GM23338 (cell line): ENCODE results near the gene BCAS3. TPM values are rescaled to one million over a fixed set of nuclear protein-coding genes. Genes with fewer than 3 reads are reported as not detected.

Experiments
- ATAC-seq: fragments of 200-7000 bp; cut with Tn5 transposase; 3 replicates; pipeline ENCODE4 v1.9.1; 2020
- DNase-seq: peaks from one replicate; pipeline ENCODE4 v3.0.0-alpha.2; 2015; ENCODE audit warnings: low spot score
- H2AFZ ChIP-seq: fragments of 200-600 bp; sonication (generic); 2 replicates; pipeline ENCODE4 v1.8.0; 2016; ENCODE audit warnings: antibody characterized with exemption, mild to moderate bottlenecking, moderate library complexity
- H3F3A ChIP-seq: fragments of 200-600 bp; sonication (generic); replicated peaks from 2 replicates; pipeline ENCODE4 v1.8.0; 2017; ENCODE audit warnings: antibody characterized with exemption, mixed run types, low read depth
- H3K27ac ChIP-seq: fragments of 200-600 bp; sonication (generic); 2 replicates; pipeline ENCODE4 v1.6.1; 2016; ENCODE audit warnings: low read depth
- H3K27me3 ChIP-seq: fragments of 200-600 bp; sonication (generic); 2 replicates; pipeline ENCODE4 v1.8.0; 2016; ENCODE audit warnings: mild to moderate bottlenecking, mixed run types, moderate library complexity; ENCODE audit not compliant: insufficient read depth
- H3K36me3 ChIP-seq: fragments of 200-600 bp; sonication (generic); 2 replicates; pipeline ENCODE4 v1.8.0; 2016; ENCODE audit warnings: mild to moderate bottlenecking; ENCODE audit not compliant: insufficient read depth
- H3K4me1 ChIP-seq: fragments of 200-600 bp; sonication (generic); 2 replicates; pipeline ENCODE4 v1.8.0; 2016; ENCODE audit warnings: mild to moderate bottlenecking, moderate library complexity; ENCODE audit not compliant: insufficient read depth
- H3K4me2 ChIP-seq: fragments of 200-600 bp; sonication (generic); 2 replicates; pipeline ENCODE4 v1.7.1; 2017; ENCODE audit warnings: mixed run types
- H3K4me3 ChIP-seq: fragments of 200-600 bp; sonication (generic); 2 replicates; pipeline ENCODE4 v1.6.1; 2016; ENCODE audit warnings: mixed run types
- H3K79me2 ChIP-seq: fragments of 200-600 bp; sonication (generic); replicated peaks from 2 replicates; pipeline ENCODE4 v1.8.0; 2017; ENCODE audit warnings: mild to moderate bottlenecking; ENCODE audit not compliant: insufficient read depth
- H3K9me2 ChIP-seq: fragments of 200-600 bp; sonication (generic); 2 replicates; pipeline ENCODE4 v1.8.0; 2017; ENCODE audit not compliant: insufficient read depth
- H4K20me1 ChIP-seq: fragments of 200-600 bp; sonication (generic); replicated peaks from 2 replicates; pipeline ENCODE4 v1.8.0; 2017; ENCODE audit warnings: mild to moderate bottlenecking; ENCODE audit not compliant: insufficient read depth
- H3K27ac Mint-ChIP-seq: 2 replicates; pipeline ENCODE4 v1.8.0; 2020; ENCODE audit warnings: inconsistent platforms, mild to moderate bottlenecking, moderate library complexity, mixed read lengths
- H3K27me3 Mint-ChIP-seq: 3 replicates; pipeline ENCODE4 v1.8.0; 2022; ENCODE audit warnings: low read depth, mild to moderate bottlenecking, moderate library complexity, mixed read lengths, inconsistent platforms; ENCODE audit not compliant: insufficient read depth, poor library complexity
- H3K36me3 Mint-ChIP-seq: 3 replicates; pipeline ENCODE4 v1.8.0; 2021; ENCODE audit warnings: low read depth, mild to moderate bottlenecking, inconsistent platforms, moderate library complexity, mixed read lengths
- H3K4me1 Mint-ChIP-seq: 3 replicates; pipeline ENCODE4 v1.8.0; 2020; ENCODE audit warnings: mild to moderate bottlenecking, inconsistent platforms, mixed read lengths
- H3K4me3 Mint-ChIP-seq: 3 replicates; pipeline ENCODE4 v1.8.0; 2021; ENCODE audit warnings: moderate library complexity, mild to moderate bottlenecking, inconsistent platforms, mixed read lengths
- H3K9me3 Mint-ChIP-seq: 3 replicates; pipeline ENCODE4 v1.8.0; 2020; ENCODE audit warnings: moderate library complexity, mild to moderate bottlenecking, inconsistent platforms, mixed read lengths
- CREB1 ChIP-seq: fragments of 250-450 bp; sonication (Bioruptor Pico); IDR thresholded peaks from 2 replicates; pipeline ENCODE4 v1.5.0; 2020; ENCODE audit warnings: low read depth, mild to moderate bottlenecking, moderate library complexity
- CTCF ChIP-seq, 2 experiments: fragments of 200-600 bp in 1 of 2; sonication (generic) in 1 of 2; conservative IDR thresholded peaks; 2 replicates each; pipeline versions ENCODE4 v1.5.1 to v1.6.1; 2016 to 2017; ENCODE audit warnings: antibody characterized with exemption in 2 of 2, low read depth in 2 of 2, mild to moderate bottlenecking in 2 of 2, moderate library complexity in 1 of 2
- ETS1 ChIP-seq: IDR thresholded peaks from 2 replicates; pipeline ENCODE4 v1.6.1; 2016; ENCODE audit warnings: antibody characterized with exemption
- EZH2 ChIP-seq: fragments of 200-600 bp; sonication (generic); IDR thresholded peaks from one replicate; pipeline ENCODE4 v1.8.0; 2017; ENCODE audit warnings: antibody characterized with exemption, mild to moderate bottlenecking, low read depth; ENCODE audit not compliant: unreplicated experiment
- EZH2phosphoT487 ChIP-seq: fragments of 200-600 bp; sonication (generic); IDR thresholded peaks from one replicate; pipeline ENCODE4 v1.8.1; 2018; ENCODE audit warnings: antibody characterized with exemption; ENCODE audit not compliant: unreplicated experiment
- JUNB ChIP-seq: IDR thresholded peaks from one replicate; pipeline ENCODE4 v1.6.1; 2016; ENCODE audit warnings: antibody characterized with exemption; ENCODE audit not compliant: unreplicated experiment
- NANOG ChIP-seq: IDR thresholded peaks from 2 replicates; pipeline ENCODE4 v1.6.1; 2016; ENCODE audit warnings: antibody characterized with exemption, borderline replicate concordance
- POLR2AphosphoS5 ChIP-seq: IDR thresholded peaks from 2 replicates; pipeline ENCODE4 v1.6.1; 2016; ENCODE audit warnings: antibody characterized with exemption, low read depth
- REST ChIP-seq: IDR thresholded peaks from one replicate; pipeline ENCODE4 v1.6.1; 2018; ENCODE audit warnings: antibody characterized with exemption; ENCODE audit not compliant: unreplicated experiment
- STAT1 ChIP-seq: IDR thresholded peaks from one replicate; pipeline ENCODE4 v1.6.1; 2016; ENCODE audit warnings: antibody characterized with exemption; ENCODE audit not compliant: unreplicated experiment
- ZNF114 ChIP-seq: fragments of 250-450 bp; sonication (Bioruptor Pico); IDR thresholded peaks from 2 replicates; pipeline ENCODE4 v1.5.0; 2020; ENCODE audit warnings: mild to moderate bottlenecking, moderate library complexity
- ZNF331 ChIP-seq: fragments of 250-450 bp; sonication (Bioruptor Pico); IDR thresholded peaks from 2 replicates; pipeline ENCODE4 v1.5.0; 2020; ENCODE audit warnings: low read depth, mild to moderate bottlenecking, moderate library complexity
- ZNF462 ChIP-seq: fragments of 250-450 bp; sonication (Bioruptor Pico); IDR thresholded peaks from 2 replicates; pipeline ENCODE4 v1.5.0; 2020; ENCODE audit warnings: mild to moderate bottlenecking, moderate library complexity
- polyA plus RNA-seq: library from polyadenylated mRNA; unstranded; fragments of >200 nt; fragmentation: Nextera tagmentation; extraction: Ambion mirVana; gene quantifications from 2 replicates; pipeline ENCODE4 v1.2.1, GENCODE V29; 2016
- total RNA-seq: library from RNA; depleted of rRNA; stranded (reverse); fragments of >200 nt; shearing (Covaris generic); gene quantifications from 2 replicates; pipeline ENCODE4 v1.2.3, GENCODE V29; 2014

The BCAS3 gene
- total and polyA plus RNA-seq, 2 experiments from 2014 or later, result 8.2 to 28.0 TPM

GRCh38 chr17:61152898-61153297 is 475.2 kb downstream of the BCAS3 start:
- Mint-ChIP-seq H3K4me3 (no peak overlapping the region), H3K27me3 (no peaks in the 10 kb centered on the region), H3K4me1 (peaks cover 34% of the 10 kb centered on the region), H3K27ac (no peak overlapping the region), H3K9me3 (no peaks in the 10 kb centered on the region), H3K36me3 (no peaks in the 10 kb centered on the region)
- H2AFZ ChIP-seq, result no peak overlapping the region
- DNase-seq (no peak), ATAC-seq (no peak)
- no peak overlapping the region for H3K4me3 ChIP-seq
- H3K27ac ChIP-seq, result no peak overlapping the region
- H4K20me1 ChIP-seq, result no peaks in the 10 kb centered on the region
- no peaks in the 10 kb centered on the region for H3K79me2 ChIP-seq
- no peak overlapping the region for H3K4me2 ChIP-seq
- peaks cover 21% of the 10 kb centered on the region; the same call in 1 of the 2 replicates for H3K4me1 ChIP-seq
- no peaks in the 10 kb centered on the region for H3K36me3 ChIP-seq
- H3F3A ChIP-seq, result no peaks in the 10 kb centered on the region
- no peaks in the 10 kb centered on the region for H3K9me2 ChIP-seq
- H3K27me3 ChIP-seq, result no peaks in the 10 kb centered on the region
- TF ChIP-seq REST (no peak), CTCF (conservative IDR thresholded peaks at IDR 0.05; ENCODE audit: low read depth in 2 of 2) (no peak), CREB1 (CRISPR knock-in tag) (no peak), EZH2 (no peak), ZNF331 (CRISPR knock-in tag) (no peak), ZNF462 (no peak), JUNB (no peak), EZH2phosphoT487 (no peak), ZNF114 (no peak), POLR2AphosphoS5 (no peak), STAT1 (no peak), NANOG (no peak), ETS1 (no peak)
